GM13977 (cell line): ENCODE measurements around the gene ALPG.

Experiments used
- DNase-seq: peaks from one replicate; pipeline ENCODE4 v3.0.0; 2012; ENCODE audit warnings: low spot score
- in situ Hi-C: fragments of 300-500 bp; cut with MboI; formaldehyde crosslinking; loops from one replicate; pipeline ENCODE4 v1.12.0; 2022; ENCODE audit warnings: low sequenced_read_pairs, low pct_unique_long_range_greater_than_20kb, mixed read lengths, inconsistent platforms; ENCODE audit not compliant: unreplicated experiment
- TF ChIP-seq, protein P1 (sequence below): IDR thresholded peaks from 2 replicates; pipeline ENCODE4 v1.5.1; 2012; ENCODE audit warnings: mild to moderate bottlenecking, control low read depth; ENCODE audit not compliant: insufficient read depth; ENCODE audit errors: extremely low read depth, missing control alignments

The ALPG gene

DNA sequence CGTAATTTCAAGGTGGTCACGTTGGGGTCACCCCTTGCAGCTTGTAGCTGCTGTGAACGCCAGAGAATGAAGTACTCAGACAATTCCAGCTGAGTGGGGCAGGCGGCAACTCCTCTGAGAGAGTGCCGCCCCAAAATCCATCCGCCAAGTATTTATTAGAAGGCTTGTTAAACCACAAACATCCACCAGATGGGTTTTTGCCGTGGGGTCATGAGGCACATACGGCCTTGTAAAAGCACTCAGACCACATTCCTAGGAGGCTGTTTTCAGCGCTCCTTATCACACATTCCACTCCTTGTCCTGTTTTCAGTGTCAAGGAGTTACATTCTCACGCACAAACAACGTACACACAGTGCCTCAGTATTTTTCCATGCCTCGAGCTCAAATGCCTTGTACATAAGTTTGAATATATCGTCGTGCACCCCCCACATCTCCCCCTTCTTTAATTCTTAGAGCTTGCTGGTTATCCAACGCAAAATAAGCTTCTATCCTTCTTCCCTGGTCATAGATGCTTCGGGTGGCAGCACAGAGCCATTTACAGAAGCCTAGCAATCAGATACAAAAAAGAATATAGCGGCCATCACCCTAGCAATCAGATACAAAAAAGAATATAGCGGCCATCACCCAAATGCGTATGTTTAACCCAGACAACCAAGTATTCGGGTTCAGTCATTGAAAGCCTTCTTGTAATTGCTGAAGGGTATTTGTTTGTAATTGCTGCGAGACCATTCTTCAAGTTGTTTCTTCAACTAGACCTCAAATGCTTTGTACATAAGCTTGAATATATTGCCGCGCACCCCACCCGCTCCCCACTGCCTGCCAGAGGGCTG lies 20.8 kb upstream of the ALPG start:
- no peak for DNase-seq
- in situ Hi-C loops: no loop called here
- TF ChIP-seq, protein P1, sequence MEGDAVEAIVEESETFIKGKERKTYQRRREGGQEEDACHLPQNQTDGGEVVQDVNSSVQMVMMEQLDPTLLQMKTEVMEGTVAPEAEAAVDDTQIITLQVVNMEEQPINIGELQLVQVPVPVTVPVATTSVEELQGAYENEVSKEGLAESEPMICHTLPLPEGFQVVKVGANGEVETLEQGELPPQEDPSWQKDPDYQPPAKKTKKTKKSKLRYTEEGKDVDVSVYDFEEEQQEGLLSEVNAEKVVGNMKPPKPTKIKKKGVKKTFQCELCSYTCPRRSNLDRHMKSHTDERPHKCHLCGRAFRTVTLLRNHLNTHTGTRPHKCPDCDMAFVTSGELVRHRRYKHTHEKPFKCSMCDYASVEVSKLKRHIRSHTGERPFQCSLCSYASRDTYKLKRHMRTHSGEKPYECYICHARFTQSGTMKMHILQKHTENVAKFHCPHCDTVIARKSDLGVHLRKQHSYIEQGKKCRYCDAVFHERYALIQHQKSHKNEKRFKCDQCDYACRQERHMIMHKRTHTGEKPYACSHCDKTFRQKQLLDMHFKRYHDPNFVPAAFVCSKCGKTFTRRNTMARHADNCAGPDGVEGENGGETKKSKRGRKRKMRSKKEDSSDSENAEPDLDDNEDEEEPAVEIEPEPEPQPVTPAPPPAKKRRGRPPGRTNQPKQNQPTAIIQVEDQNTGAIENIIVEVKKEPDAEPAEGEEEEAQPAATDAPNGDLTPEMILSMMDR: no peak

DNA sequence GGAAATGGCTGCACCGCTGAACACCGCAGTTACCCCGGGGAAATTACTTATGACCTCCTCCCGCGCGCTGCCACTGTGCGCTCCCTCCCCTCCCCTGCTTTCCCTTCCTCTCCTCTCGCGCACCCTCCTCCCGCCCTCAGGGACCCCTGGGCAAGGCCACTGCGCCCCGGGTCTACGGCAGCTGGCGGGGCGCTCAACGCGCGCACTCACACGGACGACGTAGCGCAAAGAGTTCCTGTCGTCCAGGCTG lies 20.2 kb upstream of the ALPG start:
- in situ Hi-C loops: no loop called here
- TF ChIP-seq, protein P1: no peak
- no peak for DNase-seq

DNA sequence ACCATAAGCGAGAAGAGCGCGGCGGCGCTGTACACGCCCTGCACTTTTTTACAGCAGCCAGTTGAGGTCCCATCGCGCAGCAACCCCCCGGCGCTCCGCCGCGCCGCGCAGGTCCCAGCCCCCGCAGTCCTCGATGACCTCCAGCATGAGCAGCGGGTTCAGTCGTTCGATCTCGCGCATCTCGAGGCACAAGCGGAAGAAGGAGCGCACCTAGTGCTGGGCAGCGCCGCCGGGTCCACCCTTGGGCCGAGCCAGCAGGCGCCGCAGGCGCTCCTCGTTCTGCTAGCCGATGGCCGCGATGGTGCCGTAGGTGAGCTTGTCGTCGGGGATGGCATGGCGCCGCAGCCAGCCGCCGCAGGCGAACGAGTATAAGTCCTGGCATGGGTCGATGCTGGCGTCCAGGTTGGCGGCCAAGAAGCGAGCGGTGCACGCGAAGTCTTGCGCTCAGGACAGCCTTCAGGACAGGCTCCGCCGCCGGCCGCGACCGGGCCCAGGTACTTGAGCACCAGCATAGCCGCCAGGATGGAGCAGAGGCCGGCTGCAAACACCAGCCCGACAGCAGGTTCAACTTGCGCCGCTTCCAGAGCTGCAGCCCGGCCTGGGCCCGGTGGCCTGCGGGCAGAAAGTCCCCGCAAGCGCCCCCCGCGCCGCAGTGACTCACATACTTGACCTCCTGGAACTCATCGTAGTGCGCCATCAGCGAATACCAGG lies 19.7 kb upstream of the ALPG start:
- in situ Hi-C loops: no loop called here
- DNase-seq: no peak
- TF ChIP-seq, protein P1: no peak

DNA sequence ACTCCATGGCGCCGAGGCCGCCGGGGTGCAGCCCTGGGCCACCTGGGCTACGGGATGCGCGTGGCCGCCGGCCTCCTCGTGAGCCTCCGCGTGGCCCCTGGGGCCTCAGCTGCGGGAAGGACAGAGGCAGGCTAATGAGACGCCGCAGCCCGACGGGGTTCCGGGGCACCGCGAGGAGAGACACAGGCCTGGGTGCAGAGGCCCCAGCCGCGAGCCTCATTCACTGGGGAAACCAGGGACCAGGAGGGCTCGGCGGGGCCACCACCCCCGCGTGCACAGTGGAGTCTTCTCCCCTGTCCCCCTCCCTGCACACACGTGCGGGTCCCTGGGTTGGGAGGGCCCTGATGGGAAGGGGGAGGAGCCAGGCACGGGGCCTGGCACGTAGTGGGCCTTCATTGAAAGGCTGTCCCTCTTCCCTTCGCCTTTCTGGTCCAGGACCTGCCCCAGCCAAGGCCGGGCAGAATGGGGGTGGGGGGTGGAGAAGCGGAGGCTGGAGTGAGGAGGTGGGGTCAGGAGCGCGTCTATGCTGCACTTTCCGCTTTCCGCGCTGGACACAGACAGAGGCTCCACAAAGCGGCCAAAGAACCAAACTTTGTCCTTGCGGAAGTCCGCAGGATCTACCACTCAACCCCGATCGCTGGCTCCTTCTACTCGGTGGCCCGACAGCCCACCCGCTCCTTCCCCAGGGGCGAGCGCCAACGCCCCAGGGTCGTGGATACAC lies 19.0 kb upstream of the ALPG start:
- no peak for DNase-seq
- in situ Hi-C loops: no loop called here

DNA sequence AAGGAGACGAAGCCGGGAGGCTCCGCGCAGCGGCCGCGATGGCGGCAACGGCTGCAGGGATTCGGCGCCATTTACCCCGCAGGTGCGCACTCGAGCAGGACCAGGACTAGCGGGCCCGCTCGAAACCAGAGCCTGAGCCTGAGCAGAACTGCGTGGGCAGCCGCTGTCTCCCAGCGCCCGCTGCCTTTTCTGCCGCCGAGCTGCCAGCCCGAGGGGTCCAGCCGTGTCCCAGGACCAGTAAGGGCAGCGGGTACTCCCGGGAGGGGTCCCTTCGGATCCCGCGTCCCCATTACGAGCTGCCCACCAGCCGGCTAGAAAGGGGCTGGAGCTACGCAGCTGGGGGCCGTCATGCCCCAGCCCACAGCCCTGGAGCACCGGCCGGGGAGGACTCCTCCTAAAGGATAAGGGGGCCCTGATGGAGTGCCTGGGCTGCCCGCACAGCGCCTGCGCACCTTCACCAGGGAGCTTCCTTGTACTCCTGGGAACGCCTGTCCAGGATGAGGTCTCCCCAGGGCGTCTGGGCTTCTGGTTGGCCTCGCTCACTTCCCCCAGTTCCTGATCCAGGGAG lies 18.2 kb upstream of the ALPG start:
- TF ChIP-seq, protein P1: no peak
- no peak for DNase-seq
- in situ Hi-C loops: no loop called here

More for the DNA sequence above, 19.0 kb upstream of the ALPG start:
- TF ChIP-seq, protein P1: no peak

DNA sequence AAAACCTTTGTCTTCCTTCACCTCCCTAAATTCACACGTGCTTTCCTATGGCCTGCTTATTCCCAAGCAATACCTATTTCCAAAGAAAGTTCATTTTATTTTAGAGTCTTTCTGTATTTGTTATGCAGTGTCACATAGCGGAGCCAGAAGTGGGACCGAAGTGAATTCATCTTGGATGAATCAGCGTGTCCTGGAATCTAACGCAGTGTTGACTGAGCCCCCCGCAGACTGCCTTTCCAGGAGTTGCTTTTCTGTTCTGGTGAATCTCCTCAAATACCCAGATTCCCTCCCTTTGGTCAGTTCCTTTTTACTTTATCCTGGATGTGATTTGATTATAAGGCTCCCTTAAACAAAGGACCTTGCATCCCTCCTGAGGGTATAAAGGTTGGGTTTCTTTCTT lies 17.3 kb upstream of the ALPG start:
- TF ChIP-seq, protein P1: no peak
- DNase-seq: no peak
- in situ Hi-C loops: no loop called here
